Measurements from ENCODE around the gene AIFM1. TPM values are rescaled to one million over a fixed set of nuclear protein-coding genes. Genes with fewer than 3 reads are reported as not detected.

Gene AIFM1
- total and polyA plus RNA-seq, 2 of the 4 experiments (the other 2 are of a cell fraction): 22.0 to 27.4 TPM

- no peak overlapping the region for H2AFZ ChIP-seq (replicated peaks; ENCODE audit: low read length, poor library complexity)
- POLR2A ChIA-PET (ENCODE audit: unreplicated experiment): no interaction called here
- H3K79me1 ChIP-seq (ENCODE audit: low read depth in 1 of 2, low read length in 2 of 2): peaks cover 0 to 3% of the 10 kb centered on the region in 2 experiments; a peak in 1 of 4 replicates
- no peak overlapping the region for H3K14ac ChIP-seq (replicated peaks; ENCODE audit: low read depth, low read length)
- H4K20me1 ChIP-seq (ENCODE audit: insufficient read depth, low read length): no peaks in the 10 kb centered on the region
- H3K9me1 ChIP-seq (ENCODE audit: insufficient read depth, low read length): peaks cover 7% of the 10 kb centered on the region; the same call in 1 of the 2 replicates
- no TSS peak for BruUV-seq (replicated peaks)
- H3K9ac ChIP-seq (ENCODE audit: low read depth, low read length): no peak overlapping the region
- dilution Hi-C loops (cut with HindIII; ENCODE audit: low sequenced_read_pairs, unreplicated experiment) (no loop called here), in situ Hi-C loops (cut with MboI; ENCODE audit: low sequenced_read_pairs) (no loop called here), intact Hi-C loops (cut with micrococcal nuclease) (no loop called here)
- H2BK20ac ChIP-seq (ENCODE audit: low read depth, low read length): no peak overlapping the region
- WGBS, 2 experiments (ENCODE audit: extremely low coverage in 2 of 2, insufficient read length in 1 of 2): no CpG with 5 or more reads among the region's 13 CpGs
- no peak overlapping the region for H2AK5ac ChIP-seq (ENCODE audit: low read depth, low read length)
- H3K9me3 ChIP-seq (ENCODE audit: control insufficient read depth, insufficient read depth, low read length): no peaks in the 10 kb centered on the region
- H3K36me3 ChIP-seq (ENCODE audit: control insufficient read depth, insufficient read depth, low read length): peaks cover 11% of the 10 kb centered on the region
- no peak overlapping the region for H3K56ac ChIP-seq (ENCODE audit: extremely low read depth, insufficient read depth, low read length)
- H3K4ac ChIP-seq (ENCODE audit: low read depth, low read length): no peak overlapping the region
- H4K5ac ChIP-seq (ENCODE audit: low read depth, low read length): no peak overlapping the region
- H2BK15ac ChIP-seq (ENCODE audit: low read depth, low read length): no peak overlapping the region
- no peak overlapping the region for H3K4me2 ChIP-seq (ENCODE audit: low read depth, low read length)
- CTCF ChIA-PET: no interaction called here
- no peak overlapping the region for H3K23ac ChIP-seq (ENCODE audit: low read depth, low read length)
- peaks cover under 1% of the 10 kb centered on the region; the same call in 1 of the 2 replicates for H3K4me1 ChIP-seq (ENCODE audit: control insufficient read depth, insufficient read depth, low read length)
- H2AK9ac ChIP-seq (replicated peaks; ENCODE audit: low read depth, low read length, poor library complexity): no peak overlapping the region
- no peak overlapping the region for H2BK120ac ChIP-seq (ENCODE audit: low read depth, low read length)
- DNase-seq (no peak), ATAC-seq (ENCODE audit: low read depth) (no peak)
- no peak overlapping the region for H3K27ac ChIP-seq (ENCODE audit: insufficient read depth, low read length)
- no peaks in the 10 kb centered on the region; the same call in 1 of the 2 replicates for H3K27me3 ChIP-seq (ENCODE audit: control insufficient read depth, insufficient read depth, low read length)
- no peak overlapping the region for H3K4me3 ChIP-seq (ENCODE audit: insufficient read depth, low read depth, low read length)
- no peak overlapping the region for H4K91ac ChIP-seq (ENCODE audit: insufficient read depth, low read depth, low read length)
- TF ChIP-seq RFX5 (IDR thresholded peaks at IDR 0.05; ENCODE audit: low read depth, low read length): no peak
- TF ChIP-seq CEBPB (IDR thresholded peaks at IDR 0.05; ENCODE audit: low read depth, low read length): no peak
- no peak for TF ChIP-seq MAFK (IDR thresholded peaks at IDR 0.05; ENCODE audit: low read depth, low read length)
- TF ChIP-seq MAZ (IDR thresholded peaks at IDR 0.05; ENCODE audit: borderline replicate concordance, low read depth, low read length): no peak
- no peak for TF ChIP-seq ELK1 (IDR thresholded peaks at IDR 0.05; ENCODE audit: borderline replicate concordance, low read depth, low read length)
- TF ChIP-seq SMC3 (IDR thresholded peaks at IDR 0.05; ENCODE audit: low read depth, low read length): no peak
- no peak for TF ChIP-seq BHLHE40 (IDR thresholded peaks at IDR 0.05; ENCODE audit: low read depth, low read length)
- no peak for TF ChIP-seq RAD21 (IDR thresholded peaks at IDR 0.05; ENCODE audit: low read length)
- no peak for TF ChIP-seq CHD1 (IDR thresholded peaks at IDR 0.05; ENCODE audit: low read depth, low read length)
- no peak for TF ChIP-seq POLR2A (IDR thresholded peaks at IDR 0.05; ENCODE audit: low read depth, low read length)
- TF ChIP-seq NFE2L2 (IDR thresholded peaks at IDR 0.05; ENCODE audit: low read depth, low read length): no peak
- TF ChIP-seq FOS (IDR thresholded peaks at IDR 0.05; ENCODE audit: low read depth, low read length): no peak
- TF ChIP-seq USF2 (IDR thresholded peaks at IDR 0.05; ENCODE audit: low read depth, low read length): no peak
- no peak for TF ChIP-seq CTCF (conservative IDR thresholded peaks at IDR 0.05; ENCODE audit: low read depth, low read length)
- TF ChIP-seq MXI1 (IDR thresholded peaks at IDR 0.05; ENCODE audit: borderline replicate concordance, low read depth, low read length): no peak
- TF ChIP-seq RCOR1 (IDR thresholded peaks at IDR 0.05; ENCODE audit: insufficient replicate concordance, low read length): no peak
- no peak overlapping the region for H2BK5ac ChIP-seq (ENCODE audit: low read depth, low read length, poor library complexity, severe bottlenecking)
- H4K8ac ChIP-seq (ENCODE audit: low read depth in 2 of 2, low read length in 2 of 2): no peak overlapping the region
- H3K18ac ChIP-seq (ENCODE audit: low read depth, low read length): no peak overlapping the region
These were observed 40.4 kb downstream of the AIFM1 start for GRCh38 chrX:130125091-130125874.

Data from IMR-90 (cell line).